Daoy (cell line): ENCODE measurements around the gene NHS. TPM values are rescaled to one million over a fixed set of nuclear protein-coding genes. Genes with fewer than 3 reads are reported as not detected.
A peak's percentile ranks its signal among the peaks of the same experiment; 100 is the strongest.

Experiments
- DNase-seq: peaks from one replicate; pipeline ENCODE4 v3.0.0-alpha.2; 2015; ENCODE audit warnings: low read depth
- total RNA-seq: library from RNA; depleted of rRNA; stranded (reverse); fragments of >200 nt; shearing (Covaris generic); gene quantifications from 2 replicates; pipeline ENCODE4 v1.2.3, GENCODE V29; 2014

Gene NHS
- total RNA-seq, 1 experiment from 2014 or later: 1.3 TPM

GRCh38 chrX:17588303-17588702 is 213.3 kb downstream of the NHS start:
- no peak for DNase-seq

GRCh38 chrX:17590892-17591740 is 216.1 kb downstream of the NHS start:
- DNase-seq: peak; percentile 70

- DNase-seq: peak; percentile 46
Measured at GRCh38 chrX:17591741-17592110, 216.7 kb downstream of the NHS start.

DNA sequence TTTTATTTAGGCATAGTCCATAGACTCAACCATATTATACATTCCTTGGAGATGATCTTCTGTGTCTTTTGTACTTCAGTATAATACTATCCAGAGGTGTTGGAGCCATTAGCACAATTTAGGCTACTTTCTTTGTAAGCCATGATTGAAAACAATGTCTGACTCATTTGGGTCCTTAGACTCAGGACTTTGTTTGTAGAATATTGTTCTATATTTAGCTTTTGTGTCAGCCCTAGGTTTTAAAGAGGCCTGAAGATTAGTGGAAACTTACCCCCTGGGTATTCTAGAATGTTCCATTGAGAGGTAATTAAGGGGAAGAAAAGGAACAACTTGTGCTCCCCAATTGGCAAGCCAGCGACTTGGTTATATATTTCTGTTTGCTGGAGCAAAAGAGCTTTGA is 217.1 kb downstream of the NHS start:
- DNase-seq: no peak

- no peak for DNase-seq
Measured at GRCh38 chrX:17594693-17595092, 219.7 kb downstream of the NHS start.

DNA sequence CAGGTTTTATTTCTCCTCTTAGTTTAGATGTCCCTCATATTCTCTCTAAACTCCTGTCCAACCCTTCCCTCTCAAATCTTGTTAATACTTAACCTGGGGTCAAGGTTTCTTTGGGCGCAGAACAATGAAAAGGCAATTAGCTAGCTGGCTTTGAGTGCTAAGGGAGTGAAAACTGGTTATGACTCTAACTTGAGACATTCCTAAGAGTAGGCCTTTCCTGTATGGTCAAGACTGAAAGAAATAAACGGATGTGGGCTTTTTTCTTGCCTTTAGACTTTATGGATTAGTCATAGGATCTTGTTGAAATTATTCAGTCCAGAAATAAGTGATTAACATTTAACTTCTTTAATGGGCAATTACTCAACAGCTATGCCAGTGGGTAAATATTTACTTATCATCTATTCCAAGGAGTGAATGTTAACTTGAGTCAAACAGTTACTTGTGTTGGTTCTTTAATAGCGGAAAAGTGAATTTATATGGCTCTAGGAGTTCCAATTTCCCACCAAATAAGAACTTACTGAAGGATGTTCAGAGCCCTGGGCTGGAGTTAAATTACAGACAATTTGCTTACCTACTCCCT is 220.5 kb downstream of the NHS start:
- DNase-seq: peak; percentile 26

GRCh38 chrX:17596061-17596460 is 221.1 kb downstream of the NHS start:
- no peak for DNase-seq

DNA sequence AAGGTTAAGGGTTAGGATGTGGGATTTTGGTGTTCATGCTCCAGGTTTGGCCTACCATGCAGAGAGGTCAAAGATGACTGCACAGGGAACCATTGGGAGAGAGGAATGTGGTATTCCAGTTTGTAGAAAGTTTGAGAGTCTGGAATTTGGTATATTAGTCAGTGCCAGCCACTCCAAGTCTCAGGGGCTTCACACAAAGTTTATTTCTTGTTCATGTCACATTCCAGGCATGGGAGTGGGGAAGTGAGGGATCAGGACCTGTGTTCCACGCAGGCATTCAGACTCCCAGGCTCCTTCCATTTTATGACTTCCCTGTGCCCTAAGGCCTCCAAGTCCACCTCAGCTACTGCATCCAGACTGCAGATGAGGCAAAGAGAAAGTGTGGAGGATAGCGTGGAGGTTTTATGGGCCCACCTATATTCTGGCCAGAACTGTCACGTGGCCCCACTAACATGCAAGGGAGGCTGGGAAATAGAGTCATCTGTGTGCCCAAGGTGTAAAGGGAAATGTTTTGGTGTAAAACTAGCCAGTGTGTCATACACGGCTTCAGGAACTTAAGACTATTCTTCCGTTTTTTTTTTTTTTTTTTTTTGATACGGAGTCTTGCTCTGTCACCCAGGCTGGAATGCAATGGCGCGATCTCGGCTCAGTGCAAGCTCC is 221.7 kb downstream of the NHS start:
- DNase-seq: no peak

DNA sequence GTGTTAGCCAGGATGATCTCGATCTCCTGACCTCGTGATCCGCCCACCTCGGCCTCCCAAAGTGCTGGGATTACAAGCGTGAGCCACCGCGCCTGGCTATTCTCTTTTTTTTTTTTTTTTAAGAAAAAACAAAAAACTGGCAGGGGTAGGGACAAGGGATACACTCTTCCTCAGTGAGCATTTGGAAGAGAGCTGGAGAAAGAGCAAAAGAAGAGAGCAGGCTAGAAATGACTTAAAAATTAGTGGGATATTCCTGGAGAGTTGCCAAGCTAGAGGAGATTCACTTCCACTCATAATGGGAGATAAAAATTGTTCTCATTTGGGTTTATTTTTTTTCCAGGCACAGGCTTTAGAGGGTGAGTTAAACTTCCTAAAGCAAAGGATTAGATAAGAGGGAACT is 222.3 kb downstream of the NHS start:
- DNase-seq: no peak

DNA sequence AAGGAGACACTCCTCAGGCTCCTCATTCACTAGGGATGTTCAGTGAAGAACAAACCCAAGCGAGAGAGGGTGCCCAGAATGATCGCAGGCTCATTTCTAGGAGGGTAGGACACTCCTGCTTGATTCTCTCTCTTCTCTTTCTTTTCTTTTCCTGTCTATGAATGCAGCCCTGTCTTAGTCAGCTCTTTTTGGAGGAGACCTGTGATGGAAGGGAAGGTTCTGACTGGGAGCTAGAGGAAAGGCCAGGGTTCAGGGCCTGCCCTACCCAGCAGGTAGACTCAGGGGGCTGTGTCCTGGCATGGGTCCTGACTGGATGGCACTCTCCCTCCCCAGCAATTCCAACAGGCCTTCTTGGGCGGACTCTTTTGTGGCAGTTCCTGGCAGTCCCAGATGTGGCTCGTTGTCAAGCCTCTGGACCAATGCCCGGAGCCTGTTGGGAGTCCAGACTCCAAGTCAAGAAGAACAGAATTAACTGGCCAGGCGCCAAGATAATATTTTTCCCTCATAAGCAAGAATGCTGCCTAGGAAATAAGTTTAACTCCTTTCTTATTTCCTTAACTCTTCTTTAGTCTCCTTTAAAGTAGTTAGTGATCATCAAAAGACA is 222.9 kb downstream of the NHS start:
- no peak for DNase-seq

- no peak for DNase-seq
Measured at GRCh38 chrX:17601441-17602200, 226.6 kb downstream of the NHS start.

DNA sequence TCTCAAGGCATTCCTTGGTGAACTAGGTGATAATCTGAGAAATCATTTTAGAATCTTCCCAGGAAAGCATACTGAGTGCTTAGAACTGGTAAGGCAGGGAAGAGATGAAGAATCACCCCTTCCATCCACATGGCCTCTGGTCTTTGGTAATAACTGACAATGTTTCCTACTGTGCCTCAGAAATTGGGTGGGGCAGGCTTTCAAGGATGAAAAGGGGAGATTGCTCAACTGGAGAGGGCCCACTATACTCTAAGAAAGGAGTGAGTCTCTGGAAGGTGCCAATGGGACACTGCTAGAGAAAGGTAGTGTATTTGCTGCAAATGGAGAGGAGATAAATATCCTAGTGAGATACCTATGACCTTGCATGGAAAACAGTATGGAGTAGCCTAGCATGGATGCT is 227.2 kb downstream of the NHS start:
- DNase-seq: no peak

DNA sequence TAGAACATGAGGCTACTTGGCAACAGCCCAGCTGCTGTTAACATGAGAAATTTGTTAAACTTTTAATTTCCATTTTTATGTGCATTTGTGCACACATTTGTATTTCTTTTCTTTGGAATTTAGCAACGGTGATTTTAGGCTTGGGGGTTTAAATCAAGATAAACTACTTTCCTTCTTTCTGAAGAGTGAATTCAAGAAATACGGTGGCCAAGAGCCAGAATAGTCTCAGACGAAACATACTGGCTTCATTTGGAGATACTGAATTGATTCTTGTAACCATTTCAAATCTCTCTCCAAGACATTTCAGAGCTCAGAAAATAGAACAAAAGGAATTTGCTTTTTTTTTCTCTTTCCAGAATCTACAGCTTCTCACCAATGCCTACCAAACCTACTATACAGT is 228.2 kb downstream of the NHS start:
- DNase-seq: no peak

DNA sequence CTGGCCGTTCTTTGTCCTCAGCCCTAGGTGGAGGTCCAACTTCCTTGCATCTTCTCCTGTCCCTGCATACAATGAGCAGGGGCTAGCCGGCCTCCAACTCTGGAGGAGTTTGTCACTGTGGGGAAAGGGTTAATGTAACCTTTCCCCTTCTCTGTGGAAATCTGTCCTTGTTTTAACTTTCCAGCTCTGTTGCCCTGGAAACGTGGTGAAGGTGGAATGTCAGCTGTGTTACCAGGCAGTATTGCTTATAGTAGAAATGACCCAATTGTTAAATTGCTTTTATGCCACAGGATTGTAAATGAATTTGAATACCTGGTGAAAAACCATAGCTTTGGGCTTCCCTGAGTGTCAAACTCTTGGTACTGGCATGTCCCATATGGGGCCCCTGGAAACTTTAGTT is 230.7 kb downstream of the NHS start:
- no peak for DNase-seq

DNA sequence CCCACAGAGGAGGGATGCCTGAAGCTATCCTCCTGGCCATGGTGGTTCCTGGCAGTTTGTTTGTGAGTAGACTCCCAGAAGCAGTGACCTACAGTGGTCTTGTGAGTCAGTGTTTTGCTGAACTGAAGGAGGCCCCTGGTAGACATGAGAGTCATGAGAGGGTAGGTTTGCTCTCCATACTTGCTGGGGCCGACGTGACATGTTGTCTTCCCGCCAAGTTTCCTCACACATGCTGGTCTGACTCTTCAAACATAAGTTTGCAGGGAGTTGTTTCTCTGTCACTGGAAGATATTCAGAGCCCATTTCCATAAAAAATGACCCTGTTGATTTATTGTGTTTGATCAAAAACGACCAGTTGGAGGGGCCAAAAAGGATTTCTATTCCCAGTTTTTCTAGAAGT is 231.2 kb downstream of the NHS start:
- no peak for DNase-seq

- no peak for DNase-seq
Measured at GRCh38 chrX:17608888-17609287, 233.9 kb downstream of the NHS start.

GRCh38 chrX:17610788-17611187 is 235.8 kb downstream of the NHS start:
- DNase-seq: no peak

DNA sequence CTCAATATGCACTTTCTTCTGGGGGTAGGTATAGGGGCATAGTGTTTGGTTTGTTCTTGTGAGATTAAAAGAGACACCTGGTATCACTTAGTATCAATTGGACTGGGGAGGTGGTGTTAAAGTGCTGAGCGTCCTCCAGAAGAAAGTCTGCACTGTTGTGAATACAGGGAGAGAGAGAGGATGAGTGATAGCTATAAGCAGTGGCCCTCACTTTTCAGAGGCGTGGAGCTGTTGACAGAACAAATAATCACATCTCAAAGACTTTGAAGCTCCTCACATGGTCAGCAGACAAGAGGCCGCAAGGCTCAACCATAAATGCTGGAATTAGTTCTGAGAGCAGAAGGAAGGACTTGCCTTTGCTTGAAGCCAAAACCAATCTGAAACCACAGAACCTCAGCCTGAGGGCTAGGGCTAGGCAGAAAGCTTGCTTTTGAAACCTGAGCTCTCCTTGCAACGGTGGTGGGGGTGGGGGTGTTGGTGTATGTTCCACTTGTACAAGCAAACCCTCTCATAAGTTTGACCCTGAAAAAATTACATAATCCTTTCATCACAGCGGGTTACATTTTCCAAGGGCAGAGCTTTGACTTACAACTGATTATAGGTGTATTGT is 239.1 kb downstream of the NHS start:
- DNase-seq: peak; percentile 28

DNA sequence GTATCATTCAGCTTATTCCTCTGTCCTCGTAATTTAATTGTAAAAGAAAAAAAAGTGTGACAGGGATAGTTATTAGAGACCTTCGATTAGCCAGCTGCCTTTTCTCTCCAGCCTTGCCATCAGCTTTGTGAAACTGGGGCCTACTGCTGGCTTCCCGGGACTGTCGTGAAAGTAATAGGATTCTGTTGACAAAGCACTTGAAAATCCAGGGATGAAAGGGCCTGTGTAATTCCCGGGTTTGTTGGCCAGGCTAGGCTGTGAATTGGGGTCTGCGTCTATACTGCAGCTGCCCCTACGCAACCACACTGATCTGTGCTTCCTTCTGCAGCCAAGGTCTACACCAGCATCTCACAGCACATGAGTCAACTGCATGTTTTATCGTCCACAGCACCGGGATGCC is 241.9 kb downstream of the NHS start:
- DNase-seq: no peak

DNA sequence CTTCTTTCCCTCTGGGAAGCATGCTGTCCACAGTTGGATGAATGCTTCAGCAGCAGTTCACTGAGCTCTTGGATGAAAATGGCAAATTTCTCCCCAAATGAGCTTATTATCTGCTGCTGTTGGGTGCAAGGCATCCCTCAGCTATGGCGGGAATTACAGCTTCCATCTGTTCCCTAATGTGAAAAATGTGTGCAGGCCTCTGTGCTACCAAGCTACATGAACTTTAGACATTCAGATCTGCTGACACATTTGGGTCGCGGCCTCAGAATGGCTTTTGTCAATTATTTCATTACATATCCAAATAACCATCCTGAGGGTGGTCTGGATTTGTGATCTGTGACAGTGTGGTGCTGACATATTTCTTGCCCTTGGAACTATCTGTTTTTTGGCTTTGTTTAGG is 242.8 kb downstream of the NHS start:
- DNase-seq: no peak

DNA sequence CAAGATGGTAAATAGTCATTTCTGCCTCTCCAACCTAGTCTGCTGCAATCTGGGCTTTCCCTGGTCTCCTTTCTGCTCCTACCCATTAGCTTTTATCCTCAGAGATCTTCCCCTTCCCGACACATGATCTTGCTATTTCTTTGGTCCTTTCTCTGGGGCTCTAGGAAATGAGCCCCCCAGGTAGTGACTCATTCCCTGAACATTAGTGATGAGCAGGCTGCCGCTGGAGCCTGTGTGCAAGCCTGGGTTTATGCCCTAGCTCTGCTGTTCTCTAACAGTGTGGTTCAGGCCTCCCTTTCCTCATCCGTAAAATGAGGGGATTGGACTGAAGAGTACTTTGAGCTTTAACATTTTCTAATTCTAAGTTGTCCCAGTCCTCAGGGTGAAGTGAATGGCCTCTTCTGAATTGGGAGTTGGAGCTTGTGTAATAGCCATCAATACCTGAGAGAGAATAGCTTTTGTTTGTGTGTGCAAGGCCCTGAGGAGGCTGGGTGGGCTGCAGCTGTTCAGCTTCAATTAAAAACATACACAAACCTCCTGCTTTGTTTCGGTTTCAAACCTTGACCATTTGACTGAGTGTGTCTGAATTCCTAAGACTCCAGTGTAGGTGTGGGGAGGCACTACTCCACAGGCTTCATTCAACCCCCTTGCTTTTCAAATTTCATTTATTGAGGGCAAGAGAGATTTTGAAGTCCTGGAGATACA is 246.7 kb downstream of the NHS start:
- no peak for DNase-seq
